ENCODE data around the gene PPP1R2B.

The PPP1R2B gene

DNA sequence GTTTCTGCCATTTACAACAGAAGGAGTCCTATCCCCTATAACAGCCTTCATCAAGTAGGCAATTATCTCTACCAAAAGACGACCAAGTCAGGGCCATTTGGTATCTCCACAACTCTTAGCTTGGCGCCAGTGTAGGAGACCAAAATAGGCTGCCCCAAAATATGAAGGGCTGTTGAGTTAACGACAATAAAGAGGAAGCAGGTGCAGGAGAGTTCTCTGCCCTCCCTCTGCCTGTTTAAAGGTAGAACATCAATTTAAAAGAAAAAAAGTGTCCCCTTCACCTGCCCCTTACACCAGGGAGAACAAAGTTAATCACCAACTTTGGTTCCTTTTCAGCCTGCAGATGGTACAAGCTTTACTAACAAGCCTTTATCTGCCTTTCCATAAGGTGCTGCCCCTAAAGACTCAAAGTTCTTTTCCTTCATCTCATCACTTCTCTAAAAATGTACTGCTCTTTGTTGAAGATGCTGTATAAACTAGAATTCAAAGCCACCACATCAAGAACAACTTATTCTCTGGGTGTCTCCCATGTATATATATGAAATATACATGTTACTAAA, 33.3 kb downstream of the PPP1R2B start:
- no peak for DNase-seq

DNA sequence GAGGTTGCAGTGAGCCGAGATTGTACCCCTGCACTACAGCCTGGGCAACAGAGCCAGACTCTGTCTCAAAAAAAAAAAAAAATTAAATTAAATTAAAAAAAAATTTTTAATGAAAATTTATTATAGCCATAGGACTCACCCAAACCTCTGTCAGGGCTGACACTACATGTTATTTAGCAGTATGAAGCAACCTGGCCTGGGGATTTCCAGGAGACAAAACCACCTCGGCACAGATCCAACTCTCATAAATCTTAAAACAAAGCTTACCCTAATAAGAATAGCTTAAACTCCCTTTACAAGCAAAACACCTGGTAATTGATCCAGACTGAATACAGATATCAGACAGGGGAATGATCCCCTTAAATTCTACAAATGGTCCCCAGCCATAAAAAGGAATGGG, 38.4 kb downstream of the PPP1R2B start:
- DNase-seq = no peak

DNA sequence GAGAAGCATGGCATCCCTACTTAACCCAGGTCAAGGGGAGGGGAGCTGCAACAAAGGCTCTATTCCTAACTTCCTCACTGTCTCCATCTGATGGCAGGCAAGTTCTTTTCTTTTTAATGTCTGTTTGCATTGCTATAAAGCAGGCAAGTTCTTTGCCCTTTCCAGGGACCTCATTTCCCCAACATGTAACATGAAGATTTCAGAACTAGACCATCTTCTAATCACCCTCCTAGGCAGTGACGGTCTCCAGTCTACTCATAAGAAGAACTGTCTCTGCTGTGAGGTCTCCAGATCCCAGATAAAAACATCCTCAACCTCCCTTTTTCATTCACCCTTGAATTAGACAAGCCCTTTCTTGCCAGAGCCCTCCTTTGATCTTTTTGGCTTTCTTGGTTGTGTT, 42.1 kb downstream of the PPP1R2B start:
- DNase-seq = peak; percentile 18

DNA sequence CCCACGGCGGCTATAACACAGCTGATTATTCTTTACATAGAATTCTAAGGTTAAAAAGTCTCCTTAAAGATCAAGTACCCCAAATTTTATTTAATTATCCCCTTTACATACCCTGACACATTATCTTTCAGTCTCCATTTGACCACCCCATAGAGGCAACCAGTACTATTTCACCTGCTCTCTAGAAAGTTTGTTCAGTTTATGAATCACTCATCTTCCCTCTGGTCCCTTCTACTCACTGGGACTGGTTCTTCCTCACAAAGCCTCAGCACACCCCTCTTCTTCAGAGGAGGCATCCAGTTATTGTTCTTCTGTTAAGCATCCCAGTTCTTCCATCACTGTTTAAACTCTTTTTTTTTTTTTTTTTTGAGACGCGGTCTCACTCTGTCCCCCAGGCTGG, 42.8 kb downstream of the PPP1R2B start:
- DNase-seq = no peak

DNA sequence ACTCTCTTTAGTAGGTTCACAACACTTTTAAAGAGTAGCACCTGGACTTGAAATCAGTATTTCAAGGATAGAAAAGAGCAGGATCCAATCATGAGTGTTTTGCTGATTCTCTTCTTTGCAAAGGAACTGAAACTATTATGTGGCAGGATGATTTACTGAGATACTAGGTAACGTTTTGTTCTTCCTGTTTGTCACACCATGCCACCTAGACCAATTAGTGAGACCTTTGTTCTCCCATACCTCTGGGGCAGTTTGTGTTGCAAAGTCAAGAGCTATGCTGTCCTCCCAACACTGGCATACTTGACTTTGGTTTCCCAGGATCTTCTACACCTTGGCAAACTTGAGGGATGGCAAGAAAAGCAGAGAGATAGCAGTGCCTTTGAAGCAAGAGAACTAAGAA, 43.4 kb downstream of the PPP1R2B start:
- DNase-seq = no peak

DNA sequence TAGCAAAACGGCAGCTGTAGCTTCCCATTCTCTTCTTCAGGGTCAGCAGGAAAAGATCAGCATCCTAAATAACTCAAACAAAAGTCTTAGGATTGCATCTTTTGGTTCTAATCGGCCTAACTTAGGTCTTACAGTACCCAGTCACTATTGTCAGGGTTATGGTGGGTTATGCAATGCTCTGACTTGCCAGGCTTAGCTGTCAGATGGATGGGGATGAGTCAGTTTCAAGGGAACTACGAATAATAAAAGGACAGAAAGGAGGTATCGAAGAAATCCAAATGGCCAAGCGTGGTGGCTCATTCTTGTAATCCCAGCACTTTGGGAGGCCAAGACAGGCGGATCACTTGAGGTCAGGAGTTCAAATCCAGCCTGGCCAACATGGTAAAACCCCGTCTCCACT, 46.5 kb downstream of the PPP1R2B start:
- DNase-seq = no peak

All from CD4-positive, alpha-beta T cell treated with Interleukin-21 for 1 hour (primary cell).